HG03097 (cell line): ENCODE measurements around the gene CCDC85A.

ENCODE experiments used
- ATAC-seq: cut with Tn5 transposase; IDR thresholded peaks from one replicate; pipeline ENCODE4 v1.9.1; 2021; ENCODE audit not compliant: unreplicated experiment, low FRiP score

CCDC85A gene

DNA sequence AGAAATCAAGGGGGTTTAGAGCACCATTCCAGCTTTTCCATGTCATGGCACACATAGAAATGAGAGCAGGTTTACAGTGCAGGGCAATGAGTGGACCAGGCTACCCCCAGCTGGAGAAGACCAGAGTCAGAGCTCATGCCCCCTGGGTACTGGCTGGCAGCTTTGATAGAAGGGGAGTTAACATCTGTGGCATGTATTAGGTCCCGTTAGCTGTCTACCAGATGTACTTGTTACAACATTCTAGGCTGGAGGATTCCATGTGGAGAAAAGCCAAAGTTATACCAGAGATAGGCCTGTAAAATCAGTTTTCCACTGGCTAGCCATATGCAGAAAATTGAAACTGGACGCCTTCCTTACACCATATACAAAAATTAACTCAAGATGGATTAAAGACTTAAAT lies 109.2 kb downstream of the CCDC85A start:
- ATAC-seq: no peak

DNA sequence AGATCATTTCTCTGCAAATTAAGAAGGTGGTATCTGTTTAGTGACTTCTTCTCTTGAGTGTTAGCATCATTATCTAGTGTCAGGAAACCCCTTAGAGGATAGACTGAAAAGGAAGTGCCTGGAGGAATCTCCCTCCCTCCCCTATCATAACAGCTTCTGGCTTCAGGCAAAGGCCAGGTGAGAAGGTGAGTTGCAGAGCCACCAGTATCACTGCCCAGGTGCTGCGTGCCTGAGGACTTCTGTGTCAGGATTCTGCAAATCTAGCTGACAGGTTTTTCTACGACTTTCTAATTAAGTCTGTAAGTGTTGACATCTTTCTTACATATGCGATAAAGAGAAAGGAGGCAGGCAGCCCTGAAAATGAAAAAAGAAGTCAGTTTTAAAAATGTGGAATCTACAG lies 111.9 kb downstream of the CCDC85A start:
- no peak for ATAC-seq

DNA sequence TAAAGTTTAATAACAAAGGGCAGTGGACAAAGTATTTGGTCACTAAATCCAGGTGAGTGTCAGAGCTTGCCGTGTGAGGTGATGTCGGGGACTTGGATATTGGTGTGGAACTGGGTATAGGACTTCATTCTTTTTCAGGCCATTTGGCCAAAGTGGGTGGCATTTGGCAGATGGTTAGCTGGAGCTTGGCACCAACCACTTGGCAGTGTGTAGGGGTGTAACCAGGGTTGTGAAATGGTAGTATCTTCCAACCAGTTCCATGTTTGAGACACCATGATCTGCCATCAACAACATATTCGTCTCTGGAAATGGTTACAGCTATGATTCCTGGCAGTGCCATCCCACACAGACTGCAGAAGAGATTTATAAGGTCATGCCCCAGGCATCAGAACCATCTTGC lies 113.9 kb downstream of the CCDC85A start:
- no peak for ATAC-seq

DNA sequence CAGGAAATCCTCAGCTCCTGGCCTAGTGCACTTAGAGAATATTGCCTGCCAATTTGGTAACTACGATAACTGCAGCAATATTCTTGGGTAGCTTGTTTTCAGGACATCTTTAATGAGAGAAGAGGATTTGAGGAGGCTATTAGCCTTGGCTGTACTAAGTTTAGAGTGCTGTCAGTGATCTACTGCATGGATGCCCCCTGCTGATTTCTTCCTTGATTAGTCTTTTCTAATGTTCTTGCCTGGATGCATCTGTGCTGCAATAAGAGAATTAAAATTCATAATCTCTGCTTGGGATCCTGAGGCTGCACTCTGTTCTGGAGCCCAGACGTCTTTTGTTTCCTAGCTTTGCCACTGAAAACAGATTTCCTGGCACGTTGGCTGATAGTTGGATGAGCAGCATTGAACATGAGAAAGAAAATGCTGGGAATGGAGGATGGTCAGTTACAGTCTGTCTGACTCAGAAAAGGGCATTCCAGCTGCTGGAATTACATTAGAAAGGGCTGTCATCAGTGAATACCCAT lies 115.4 kb downstream of the CCDC85A start:
- no peak for ATAC-seq

DNA sequence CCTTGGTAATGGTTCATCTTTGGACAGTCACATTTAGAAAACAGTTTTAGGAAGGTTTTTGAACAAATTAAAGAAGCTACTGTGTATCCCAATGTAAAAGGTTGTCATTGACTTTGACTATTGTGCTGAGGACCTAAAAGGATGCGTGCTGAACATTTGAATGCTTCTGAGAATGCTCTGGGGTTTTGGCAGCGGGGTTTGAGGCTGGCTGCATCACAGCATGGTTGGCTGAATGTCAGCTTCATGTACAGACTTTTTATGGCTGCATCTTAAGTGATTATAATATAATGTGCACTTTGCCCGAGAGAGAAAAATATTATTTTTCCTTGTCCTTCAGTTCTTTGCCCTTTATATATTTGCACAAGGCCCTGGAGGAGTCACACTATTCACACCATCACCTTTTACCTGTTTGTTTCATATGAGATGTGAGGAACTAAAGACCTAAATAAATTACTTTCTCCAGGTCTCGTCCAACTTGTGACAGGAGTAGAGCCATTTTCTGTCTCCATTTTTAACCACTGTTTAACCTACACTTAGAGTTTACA lies 125.9 kb downstream of the CCDC85A start:
- ATAC-seq: no peak

DNA sequence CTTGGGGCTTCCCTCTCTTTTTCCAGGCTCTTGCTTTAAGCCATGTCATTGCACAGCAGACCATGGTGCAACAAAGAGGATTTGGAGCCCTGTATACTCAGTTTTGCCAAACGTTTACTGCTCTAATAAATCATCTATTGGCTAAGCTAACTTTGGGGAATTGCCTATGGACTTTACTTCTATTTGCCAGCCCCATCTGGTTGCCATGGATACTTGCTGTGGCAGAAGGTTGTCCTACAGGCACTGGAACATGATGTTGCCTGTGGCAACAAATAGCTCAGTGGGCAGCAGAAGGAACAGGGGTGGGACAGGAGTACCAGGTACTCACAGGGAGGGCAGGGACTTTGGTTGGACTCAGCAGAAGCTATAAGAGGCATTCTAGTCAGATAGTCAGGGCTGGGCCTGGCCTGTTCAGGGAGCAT lies 129.7 kb downstream of the CCDC85A start:
- ATAC-seq: no peak

DNA sequence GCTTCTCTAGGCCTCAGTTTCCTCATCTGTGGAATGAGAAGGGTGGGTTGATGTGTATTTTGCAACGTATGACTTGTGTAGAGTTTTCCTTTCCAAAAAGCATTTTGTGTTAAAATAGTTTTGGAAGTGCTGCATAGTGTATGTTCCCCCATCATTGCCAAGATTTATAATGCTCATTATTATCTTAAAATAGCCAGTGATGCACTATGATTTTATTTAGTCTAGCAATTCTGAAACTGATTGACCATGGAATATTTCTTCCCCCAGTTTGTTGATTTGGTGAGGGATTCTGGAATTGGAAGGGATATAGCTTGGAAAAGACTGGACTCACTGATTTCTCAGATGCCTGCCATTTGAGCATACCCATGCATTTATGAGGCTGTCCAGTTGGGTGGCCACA lies 130.6 kb downstream of the CCDC85A start:
- ATAC-seq: no peak

DNA sequence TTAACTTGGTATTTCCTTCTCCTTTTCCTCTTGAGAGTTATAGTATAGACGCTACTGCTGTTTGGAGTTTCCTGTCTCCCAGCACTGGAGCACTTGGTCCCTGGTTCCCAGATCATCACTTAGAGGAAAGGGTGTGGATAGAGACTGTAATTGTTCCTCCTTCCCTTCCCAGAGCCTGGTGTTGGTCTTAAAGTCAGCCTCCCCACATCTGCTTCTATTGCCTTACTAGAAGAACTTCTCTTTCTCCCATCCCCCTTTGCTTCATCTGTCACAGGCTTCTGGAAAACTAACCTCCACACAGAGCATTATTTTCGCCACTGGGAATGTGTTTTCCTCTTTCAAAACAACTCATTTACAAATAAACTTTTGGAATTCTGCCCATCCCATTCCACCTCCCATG lies 131.0 kb downstream of the CCDC85A start:
- ATAC-seq: no peak

DNA sequence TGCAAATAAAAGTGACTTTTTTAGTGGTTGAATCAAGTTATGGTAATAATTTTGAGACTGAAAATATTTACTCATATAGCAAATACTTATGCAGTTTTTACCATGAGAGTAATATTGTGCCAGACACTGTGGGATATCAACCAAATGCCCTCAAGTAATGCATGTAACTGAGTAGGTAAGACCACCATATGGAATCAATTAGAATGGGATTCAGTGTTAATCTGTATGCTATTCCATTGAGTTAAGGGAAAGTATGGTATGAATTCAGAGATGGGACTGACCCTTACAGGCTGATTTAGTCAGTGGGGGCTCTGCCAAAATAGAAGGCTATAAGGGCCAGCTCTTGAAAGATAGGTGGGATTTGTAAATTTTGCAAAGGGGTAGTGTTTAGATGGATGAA lies 131.6 kb downstream of the CCDC85A start:
- ATAC-seq: no peak

DNA sequence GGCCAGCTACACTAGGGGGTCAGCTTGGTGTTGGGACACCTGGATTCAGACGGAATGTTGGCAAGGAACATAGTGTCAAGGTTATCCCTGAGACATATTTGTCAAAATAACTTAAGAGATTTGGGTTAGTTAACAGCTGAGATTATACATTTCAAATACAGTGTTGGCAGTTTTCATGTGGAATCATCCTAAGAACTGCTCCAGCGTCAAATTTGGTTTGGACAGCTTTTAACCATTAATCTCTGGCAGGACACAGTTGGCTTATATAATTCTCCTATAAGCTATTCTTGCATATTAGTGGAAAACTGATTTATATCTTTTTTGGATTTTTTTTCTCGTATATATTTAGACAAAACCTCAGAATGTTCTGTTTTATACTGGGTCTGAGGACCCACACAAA lies 132.2 kb downstream of the CCDC85A start:
- no peak for ATAC-seq

DNA sequence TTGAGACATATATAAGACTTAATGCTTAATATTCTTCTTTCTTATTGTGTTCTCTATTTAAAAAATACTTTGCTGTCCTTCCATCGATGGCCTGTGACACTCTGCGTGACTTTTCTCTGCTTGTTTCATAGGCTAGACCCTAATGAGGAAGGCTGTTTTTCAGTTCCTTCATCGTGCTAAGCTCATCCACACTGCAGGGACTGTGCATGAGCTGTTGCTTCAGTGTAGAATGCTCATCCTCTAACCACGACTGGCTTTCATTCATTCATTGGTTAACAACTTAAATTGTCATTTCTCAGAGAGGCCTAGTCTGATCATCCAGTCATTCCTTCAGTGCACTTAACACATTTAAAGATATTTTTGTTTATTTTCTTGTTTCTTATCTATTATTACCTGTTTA lies 134.4 kb downstream of the CCDC85A start:
- ATAC-seq: no peak

DNA sequence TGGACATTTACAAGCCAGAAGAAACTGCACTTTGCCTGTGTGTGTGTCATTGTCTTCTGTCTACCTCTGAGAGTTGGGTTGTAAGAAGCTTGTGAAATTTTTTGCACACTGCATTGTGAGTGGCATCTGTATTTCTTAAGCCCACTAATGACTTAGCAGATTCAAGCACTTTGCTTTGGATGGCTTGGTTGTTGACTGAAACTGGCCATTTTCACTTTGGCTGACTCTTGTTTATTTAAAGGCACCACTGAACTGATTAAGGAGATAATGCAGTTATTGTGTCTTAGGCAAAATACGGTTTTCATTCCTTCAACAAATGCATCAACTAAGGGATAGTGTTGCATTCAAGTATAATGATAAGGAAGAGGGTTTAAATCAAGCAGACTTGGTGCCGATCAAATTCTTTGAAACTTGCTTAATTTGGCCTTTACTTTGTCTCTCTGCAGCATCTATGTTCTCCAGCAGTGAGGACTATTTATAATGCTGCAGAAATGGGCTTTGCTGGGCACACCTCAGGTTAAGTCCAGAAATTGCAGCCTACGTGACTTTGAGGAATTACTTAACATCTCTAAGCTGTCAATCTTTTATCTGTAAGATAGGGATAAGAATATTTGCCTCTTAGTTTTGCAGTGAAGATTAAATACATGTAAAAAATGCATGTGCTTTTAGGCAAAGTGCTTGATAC lies 142.0 kb downstream of the CCDC85A start:
- ATAC-seq: no peak

DNA sequence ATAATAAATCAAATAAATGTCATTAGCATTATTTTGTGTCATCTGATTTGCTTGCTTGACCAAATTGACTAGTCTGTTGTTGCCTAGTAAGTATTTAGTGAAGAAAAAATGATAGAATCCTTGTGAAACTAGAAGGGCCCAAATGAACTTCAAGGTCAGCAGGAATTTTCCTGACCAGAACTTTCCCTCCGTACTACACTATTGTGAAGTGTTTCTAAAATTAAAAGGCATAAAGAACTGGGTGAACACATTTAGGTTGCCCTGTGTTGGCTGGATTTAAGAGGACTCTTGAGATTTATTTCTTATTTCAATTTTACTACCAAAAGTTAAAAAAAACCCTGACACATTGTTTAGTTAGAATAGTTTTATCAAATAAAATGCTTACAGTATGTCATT lies 142.6 kb downstream of the CCDC85A start:
- no peak for ATAC-seq

DNA sequence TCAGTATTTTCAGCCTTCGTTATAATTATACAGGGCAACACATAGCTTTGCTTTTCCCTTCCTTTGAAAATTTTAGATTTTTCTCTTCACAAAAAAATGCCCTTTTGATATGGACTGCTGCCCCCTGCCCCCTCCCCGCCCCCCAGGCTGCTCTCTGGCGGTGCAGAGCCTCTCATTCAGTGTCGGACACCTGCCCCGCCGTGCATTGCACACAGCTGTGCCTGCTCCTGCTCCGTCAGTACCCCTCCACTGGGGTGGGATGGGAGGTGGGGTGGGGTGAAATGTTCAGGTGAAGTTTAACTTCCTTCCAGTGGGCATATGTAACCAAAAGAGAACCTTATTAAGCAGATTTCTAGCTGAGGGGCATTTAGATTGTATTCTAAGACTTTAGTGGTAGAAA lies 148.0 kb downstream of the CCDC85A start:
- no peak for ATAC-seq

DNA sequence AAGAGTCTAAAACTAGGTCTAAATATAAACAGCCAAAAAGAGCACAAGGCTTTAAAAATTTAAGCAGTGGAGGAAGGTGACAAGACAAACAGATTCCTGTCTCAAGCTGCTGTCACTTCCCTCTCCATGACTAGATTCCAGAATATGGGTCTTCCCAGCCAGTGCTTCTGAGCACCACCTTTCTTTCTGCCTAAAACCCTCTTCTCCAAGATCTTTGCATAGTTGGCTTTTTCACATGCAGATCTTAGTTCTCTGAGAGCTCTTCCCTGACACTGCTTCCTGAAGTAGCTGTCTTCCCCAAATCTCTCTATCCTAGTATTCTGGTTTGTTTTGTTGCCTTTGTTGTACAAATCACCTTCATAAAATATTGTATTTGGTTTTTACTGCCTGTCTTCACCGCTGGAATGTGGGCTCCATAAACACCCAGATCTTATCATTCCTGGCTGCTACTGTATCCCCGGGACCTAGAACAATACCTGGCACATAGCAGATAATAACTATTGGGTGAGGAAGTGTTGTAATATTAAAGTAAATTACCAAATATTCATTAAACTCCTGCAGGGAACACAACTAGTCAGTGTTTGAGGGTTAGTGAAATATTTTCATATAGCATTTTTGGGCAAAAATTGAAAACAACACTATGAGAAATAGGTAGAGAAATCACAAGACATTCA lies 150.2 kb downstream of the CCDC85A start:
- ATAC-seq: no peak

DNA sequence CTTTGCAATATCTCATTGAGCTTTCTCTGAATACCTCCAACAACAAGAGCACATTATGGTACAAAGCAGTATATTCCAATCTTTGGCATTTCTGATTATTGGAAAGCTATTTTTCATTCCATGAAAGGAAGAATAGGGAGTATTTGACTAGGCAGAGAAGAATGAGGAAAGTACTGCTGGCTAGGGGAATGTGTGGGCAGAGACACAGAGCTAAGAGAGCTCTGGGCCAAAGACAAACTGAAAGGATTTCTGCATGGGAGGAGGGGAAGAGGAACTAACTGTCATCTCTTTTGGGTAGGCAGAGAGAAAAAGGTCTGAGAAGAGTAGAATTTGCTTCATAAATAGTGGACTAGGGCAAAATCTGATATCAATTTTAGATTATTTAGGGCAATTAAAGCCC lies 150.8 kb downstream of the CCDC85A start:
- no peak for ATAC-seq

DNA sequence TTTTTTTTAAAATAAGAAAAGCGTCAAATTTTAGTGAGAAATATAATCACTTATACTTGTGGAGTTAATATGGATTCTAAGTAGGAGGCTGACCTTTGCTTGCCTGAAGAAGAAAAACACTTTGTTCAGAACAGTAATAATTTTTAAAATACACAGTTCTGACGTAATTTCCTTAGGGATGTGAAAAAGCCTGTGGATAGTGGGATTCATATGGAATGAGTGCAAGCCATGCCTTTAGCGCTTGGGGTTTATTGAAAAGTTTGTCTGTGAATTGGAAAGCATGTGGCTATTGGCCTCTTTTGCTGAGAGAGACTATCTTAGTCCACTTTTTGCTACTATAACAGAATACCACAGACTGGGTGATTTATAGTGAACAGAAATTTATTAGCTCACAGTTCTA lies 151.3 kb downstream of the CCDC85A start:
- no peak for ATAC-seq

DNA sequence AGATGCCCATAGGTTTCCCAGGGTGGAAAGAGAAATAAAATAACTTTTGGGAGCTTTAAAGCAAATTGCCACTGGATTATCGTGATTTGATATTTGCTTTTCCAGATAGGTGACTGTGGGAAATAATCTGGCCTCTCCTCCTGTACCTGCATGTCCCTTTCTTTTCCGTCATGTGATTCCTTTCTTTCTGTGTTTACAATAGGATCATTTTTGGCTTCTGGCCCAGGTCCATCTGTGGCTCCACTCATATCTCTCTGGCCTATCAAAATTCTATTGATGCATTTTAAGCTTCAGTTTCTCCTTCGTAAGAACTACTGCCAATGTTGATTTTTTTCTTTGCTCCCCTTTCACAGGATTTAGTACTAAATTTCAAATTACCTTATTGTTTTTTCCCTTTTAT lies 153.6 kb downstream of the CCDC85A start:
- ATAC-seq: no peak

DNA sequence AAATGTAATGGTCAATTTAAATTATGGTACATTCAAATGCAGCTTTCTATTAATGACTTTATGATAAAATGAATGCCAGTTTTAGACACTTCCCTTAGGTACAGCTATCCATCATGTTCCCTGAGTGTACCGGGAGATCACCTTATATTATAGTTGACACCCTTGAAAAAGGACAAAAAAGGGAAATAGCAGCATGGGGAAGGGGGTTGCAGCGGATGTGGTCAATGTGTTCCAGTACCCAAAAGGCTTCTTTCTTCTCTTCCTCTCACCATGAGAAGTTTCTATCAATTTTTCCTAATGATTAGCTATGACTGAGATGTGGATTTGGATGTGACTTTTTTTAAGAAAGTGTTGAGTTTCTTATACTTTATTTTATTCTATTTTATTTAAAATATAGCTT lies 154.4 kb downstream of the CCDC85A start:
- ATAC-seq: no peak

DNA sequence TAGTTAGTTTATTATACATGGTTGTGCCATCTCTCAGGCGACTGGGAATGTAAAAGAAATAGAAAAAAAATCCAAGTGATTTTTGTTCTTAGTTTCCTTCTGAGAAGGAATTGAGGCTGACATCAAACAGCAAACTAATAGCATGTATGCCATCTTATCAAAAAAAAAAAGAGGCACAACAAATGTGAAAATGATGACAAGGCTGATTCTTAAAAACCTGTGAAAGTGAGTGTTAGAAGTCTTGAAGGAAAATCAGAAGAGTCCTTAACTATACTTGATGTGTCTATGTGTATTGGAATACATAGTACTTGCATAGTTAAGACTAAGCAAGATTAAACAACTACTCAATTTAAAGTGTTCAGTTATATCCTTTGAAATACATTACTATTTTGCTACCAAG lies 161.0 kb downstream of the CCDC85A start:
- no peak for ATAC-seq

DNA sequence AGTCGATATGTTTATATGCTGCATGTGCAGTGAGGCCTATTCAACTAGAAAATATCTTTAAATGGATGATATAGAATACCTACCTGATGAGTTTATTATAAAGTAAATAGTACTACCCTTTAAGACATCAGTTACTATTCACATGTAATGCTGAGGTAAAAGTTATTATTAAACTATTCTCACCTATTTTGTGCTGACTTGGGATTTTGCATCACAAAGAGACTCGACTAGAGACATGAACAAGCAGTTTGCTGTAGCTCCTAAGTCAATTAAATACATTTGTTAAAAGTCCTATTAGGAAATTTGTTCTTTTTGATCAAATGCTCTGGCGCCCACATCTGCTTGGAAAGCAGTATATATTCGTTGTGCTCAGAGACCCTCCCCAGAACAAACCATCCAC lies 164.1 kb downstream of the CCDC85A start:
- no peak for ATAC-seq
